ENCODE data around the gene INPP5K.

The INPP5K gene

GRCh38 chr17:1467898-1468492, 48.4 kb downstream of the INPP5K start:
- peak overlapping the region in 6 of 11 experiments; percentile 6 to 83 (median 40); a peak in 11 of 22 replicates for H3K4me2 ChIP-seq
- no peak overlapping the region for H3K9ac ChIP-seq
- H3K36me3 ChIP-seq, result peaks cover 18 to 83% (median 40%) of the 10 kb centered on the region in 11 experiments; a peak in 21 of 22 replicates
- no peak for TF ChIP-seq Cebpa-rat (IDR thresholded peaks at IDR 0.05)
- no peak overlapping the region for H3K27ac ChIP-seq
- H3K9me3 ChIP-seq (replicated peaks in 1 of 11), result peaks cover 0 to 17% (median 12%) of the 10 kb centered on the region in 11 experiments; a peak in 15 of 22 replicates
- peaks cover 42 to 94% (median 65%) of the 10 kb centered on the region in 11 experiments; a peak in 21 of 22 replicates for H4K20me1 ChIP-seq
- peaks cover 3 to 24% (median 16%) of the 10 kb centered on the region in 11 experiments; a peak in 16 of 22 replicates for H3K27me3 ChIP-seq
- H3K4me3 ChIP-seq, result no peak overlapping the region
- H3K4me1 ChIP-seq, result peaks cover 48 to 74% (median 61%) of the 10 kb centered on the region in 10 experiments

GRCh38 chr17:1467258-1467657, 49.2 kb downstream of the INPP5K start:
- H3K27ac ChIP-seq, result no peak overlapping the region
- H3K9ac ChIP-seq, result no peak overlapping the region
- peaks cover 0 to 17% (median 12%) of the 10 kb centered on the region in 11 experiments; a peak in 15 of 22 replicates for H3K9me3 ChIP-seq (replicated peaks in 1 of 11)
- peaks cover 3 to 30% (median 22%) of the 10 kb centered on the region in 11 experiments; a peak in 21 of 22 replicates for H3K27me3 ChIP-seq
- H3K4me3 ChIP-seq, result no peak overlapping the region
- H4K20me1 ChIP-seq, result peaks cover 41 to 94% (median 65%) of the 10 kb centered on the region in 11 experiments; a peak in 21 of 22 replicates
- no peak for TF ChIP-seq Cebpa-rat (IDR thresholded peaks at IDR 0.05)
- peaks cover 48 to 74% (median 61%) of the 10 kb centered on the region in 10 experiments for H3K4me1 ChIP-seq
- H3K4me2 ChIP-seq, result no peak overlapping the region
- peaks cover 18 to 78% (median 40%) of the 10 kb centered on the region in 11 experiments; a peak in 21 of 22 replicates for H3K36me3 ChIP-seq

GRCh38 chr17:1464186-1464585, 52.2 kb downstream of the INPP5K start:
- Histone ChIP-seq H3K27me3 (peaks cover 25 to 55% (median 49%) of the 10 kb centered on the region in 11 experiments), H4K20me1 (peaks cover 39 to 88% (median 60%) of the 10 kb centered on the region in 11 experiments; a peak in 20 of 22 replicates), H3K4me3 (no peak overlapping the region), H3K27ac (peak overlapping the region in 2 of 11 experiments; percentile 49 to 50; a peak in 1 of 22 replicates), H3K4me1 (peaks cover 28 to 69% (median 53%) of the 10 kb centered on the region in 10 experiments), H3K9ac (no peak overlapping the region), H3K9me3 (replicated peaks in 1 of 11) (peaks cover 0 to 9% (median 4%) of the 10 kb centered on the region in 11 experiments; a peak in 14 of 22 replicates), H3K36me3 (peaks cover 14 to 48% (median 33%) of the 10 kb centered on the region in 11 experiments; a peak in 21 of 22 replicates), H3K4me2 (peak overlapping the region in 10 of 11 experiments; percentile 51 to 87 (median 76); a peak in 18 of 22 replicates)
- TF ChIP-seq Cebpa-rat (IDR thresholded peaks at IDR 0.05), result no peak

GRCh38 chr17:1462164-1463112, 54.0 kb downstream of the INPP5K start:
- H3K36me3 ChIP-seq, result peaks cover 0 to 33% (median 19%) of the 10 kb centered on the region in 11 experiments; a peak in 11 of 22 replicates
- H3K27ac ChIP-seq, result peak overlapping the region in 3 of 11 experiments; percentile 9 to 45 (median 44); a peak in 3 of 22 replicates
- peak overlapping the region in 1 of 10 experiments; percentile 17; a peak in 1 of 20 replicates for H3K4me3 ChIP-seq
- peaks cover 31 to 72% (median 54%) of the 10 kb centered on the region in 11 experiments for H3K27me3 ChIP-seq
- peaks cover 37 to 83% (median 58%) of the 10 kb centered on the region in 11 experiments; a peak in 20 of 22 replicates for H4K20me1 ChIP-seq
- H3K9ac ChIP-seq, result no peak overlapping the region
- no peaks in the 10 kb centered on the region for H3K9me3 ChIP-seq (replicated peaks in 1 of 11)
- H3K4me2 ChIP-seq, result peak overlapping the region; percentile 48 to 87 (median 74); a peak in 21 of 22 replicates
- TF ChIP-seq Cebpa-rat (IDR thresholded peaks at IDR 0.05), result no peak
- peaks cover 21 to 56% (median 44%) of the 10 kb centered on the region in 10 experiments for H3K4me1 ChIP-seq

GRCh38 chr17:1461198-1461944, 55.0 kb downstream of the INPP5K start:
- Histone ChIP-seq H3K9me3 (replicated peaks in 1 of 11) (no peaks in the 10 kb centered on the region), H3K4me3 (no peak overlapping the region), H4K20me1 (peaks cover 37 to 73% (median 56%) of the 10 kb centered on the region in 11 experiments; a peak in 20 of 22 replicates), H3K9ac (no peak overlapping the region), H3K27ac (no peak overlapping the region), H3K27me3 (peaks cover 31 to 72% (median 54%) of the 10 kb centered on the region in 11 experiments), H3K4me2 (peak overlapping the region in 9 of 11 experiments; percentile 6 to 87 (median 57); a peak in 15 of 22 replicates), H3K36me3 (peaks cover 0 to 23% (median 12%) of the 10 kb centered on the region in 11 experiments; a peak in 10 of 22 replicates), H3K4me1 (peaks cover 28 to 67% (median 51%) of the 10 kb centered on the region in 10 experiments)
- no peak for TF ChIP-seq Cebpa-rat (IDR thresholded peaks at IDR 0.05)

- H3K27me3 ChIP-seq, result peaks cover 31 to 65% (median 50%) of the 10 kb centered on the region in 11 experiments
- H3K4me3 ChIP-seq, result no peak overlapping the region
- H3K9me3 ChIP-seq (replicated peaks in 1 of 11), result no peaks in the 10 kb centered on the region
- peaks cover 28 to 68% (median 51%) of the 10 kb centered on the region in 10 experiments for H3K4me1 ChIP-seq
- no peak overlapping the region for H3K27ac ChIP-seq
- TF ChIP-seq Cebpa-rat (IDR thresholded peaks at IDR 0.05), result no peak
- peak overlapping the region in 1 of 11 experiments; percentile 19; a peak in 1 of 22 replicates for H3K9ac ChIP-seq
- H4K20me1 ChIP-seq, result peaks cover 33 to 70% (median 53%) of the 10 kb centered on the region in 11 experiments; a peak in 20 of 22 replicates
- peak overlapping the region in 5 of 11 experiments; percentile 37 to 87 (median 79); a peak in 7 of 22 replicates for H3K4me2 ChIP-seq
- H3K36me3 ChIP-seq, result peaks cover 0 to 12% (median under 1%) of the 10 kb centered on the region in 11 experiments; a peak in 9 of 22 replicates
Observed at GRCh38 chr17:1460233-1460632, 56.2 kb downstream of the INPP5K start.

- H3K9ac ChIP-seq, result peak within 1 kb of the TSS; percentile 93 to 99 (median 98)
- peaks cover 48 to 70% (median 54%) of the 10 kb centered on the region in 11 experiments for H4K20me1 ChIP-seq
- H3K27ac ChIP-seq, result peak within 1 kb of the TSS; percentile 90 to 99 (median 97)
- H3K9me3 ChIP-seq (replicated peaks in 1 of 11), result no peaks in the 10 kb centered on the region
- peaks cover 11 to 32% (median 19%) of the 10 kb centered on the region in 11 experiments for H3K27me3 ChIP-seq
- peaks cover 27 to 55% (median 39%) of the 10 kb centered on the region in 10 experiments for H3K4me1 ChIP-seq
- H3K4me2 ChIP-seq, result peak within 1 kb of the TSS; percentile 83 to 99 (median 94)
- peak within 1 kb of the TSS; percentile 83 to 100 (median 99) for H3K4me3 ChIP-seq
- TF ChIP-seq Cebpa-rat (IDR thresholded peaks at IDR 0.05), result no peak
- H3K36me3 ChIP-seq, result peaks cover 16 to 35% (median 32%) of the 10 kb centered on the region in 11 experiments; a peak in 20 of 22 replicates
Observed at GRCh38 chr17:1455797-1456599, 60.4 kb downstream of the INPP5K start, which contains the start of gene CRK. CRK (minus strand) TSS chr17:1456232; CDS start chr17:1456117, 115 bp downstream.

Measured in BLaER1 treated with 17β-estradiol and CSF1 and Interleukin-3, amounts not matched to agents 10 nM and 100 nM (cell line).